Measurements from ENCODE around the gene SLC7A6OS.

- TF ChIP-seq, protein P1, sequence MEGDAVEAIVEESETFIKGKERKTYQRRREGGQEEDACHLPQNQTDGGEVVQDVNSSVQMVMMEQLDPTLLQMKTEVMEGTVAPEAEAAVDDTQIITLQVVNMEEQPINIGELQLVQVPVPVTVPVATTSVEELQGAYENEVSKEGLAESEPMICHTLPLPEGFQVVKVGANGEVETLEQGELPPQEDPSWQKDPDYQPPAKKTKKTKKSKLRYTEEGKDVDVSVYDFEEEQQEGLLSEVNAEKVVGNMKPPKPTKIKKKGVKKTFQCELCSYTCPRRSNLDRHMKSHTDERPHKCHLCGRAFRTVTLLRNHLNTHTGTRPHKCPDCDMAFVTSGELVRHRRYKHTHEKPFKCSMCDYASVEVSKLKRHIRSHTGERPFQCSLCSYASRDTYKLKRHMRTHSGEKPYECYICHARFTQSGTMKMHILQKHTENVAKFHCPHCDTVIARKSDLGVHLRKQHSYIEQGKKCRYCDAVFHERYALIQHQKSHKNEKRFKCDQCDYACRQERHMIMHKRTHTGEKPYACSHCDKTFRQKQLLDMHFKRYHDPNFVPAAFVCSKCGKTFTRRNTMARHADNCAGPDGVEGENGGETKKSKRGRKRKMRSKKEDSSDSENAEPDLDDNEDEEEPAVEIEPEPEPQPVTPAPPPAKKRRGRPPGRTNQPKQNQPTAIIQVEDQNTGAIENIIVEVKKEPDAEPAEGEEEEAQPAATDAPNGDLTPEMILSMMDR (conservative IDR thresholded peaks at IDR 0.05) = no peak
- no peak for TF ChIP-seq EZH2 (IDR thresholded peaks at IDR 0.05; ENCODE audit: low read depth)
Observed at GRCh38 chr16:68345958-68346635, 35.4 kb upstream of the SLC7A6OS start.
